HG02798 (cell line): Measurements from ENCODE around the gene SPATA19.

ENCODE experiments used
- ATAC-seq: cut with Tn5 transposase; IDR thresholded peaks from one replicate; pipeline ENCODE4 v1.9.1; 2021; ENCODE audit warnings: mild to moderate bottlenecking; ENCODE audit not compliant: unreplicated experiment, poor library complexity

SPATA19 gene

GRCh38 chr11:133840479-133840941 is 4.8 kb downstream of the SPATA19 start:
- no peak for ATAC-seq

GRCh38 chr11:133835593-133836548 is 9.4 kb downstream of the SPATA19 start:
- no peak for ATAC-seq

- peak; percentile 82 for ATAC-seq
Observed at GRCh38 chr11:133834682-133835592, 10.4 kb downstream of the SPATA19 start.

- ATAC-seq, result no peak
Observed at GRCh38 chr11:133833898-133834681, 11.2 kb downstream of the SPATA19 start.

- ATAC-seq, result no peak
Observed at GRCh38 chr11:133832991-133833897, 12.1 kb downstream of the SPATA19 start.

- no peak for ATAC-seq
Observed at GRCh38 chr11:133832096-133832990, 13.0 kb downstream of the SPATA19 start.

GRCh38 chr11:133830931-133831907 is 14.1 kb downstream of the SPATA19 start:
- no peak for ATAC-seq

GRCh38 chr11:133829566-133829965 is 15.7 kb downstream of the SPATA19 start:
- ATAC-seq, result no peak

GRCh38 chr11:133828871-133829270 is 16.4 kb downstream of the SPATA19 start:
- ATAC-seq, result no peak

GRCh38 chr11:133827556-133827955 is 17.8 kb downstream of the SPATA19 start:
- ATAC-seq, result no peak

GRCh38 chr11:133826866-133827265 is 18.4 kb downstream of the SPATA19 start:
- ATAC-seq, result no peak

GRCh38 chr11:133825666-133826065 is 19.6 kb downstream of the SPATA19 start:
- ATAC-seq, result no peak

GRCh38 chr11:133825156-133825555 is 20.2 kb downstream of the SPATA19 start:
- ATAC-seq, result no peak

- ATAC-seq, result no peak
Observed at GRCh38 chr11:133824593-133824992, 20.7 kb downstream of the SPATA19 start.

GRCh38 chr11:133823614-133824013 is 21.7 kb downstream of the SPATA19 start:
- no peak for ATAC-seq

GRCh38 chr11:133823211-133823610 is 22.1 kb downstream of the SPATA19 start:
- ATAC-seq, result no peak

GRCh38 chr11:133821776-133822175 is 23.5 kb downstream of the SPATA19 start:
- peak; percentile 58 for ATAC-seq
